ENCODE data around the gene CPA4. TPM values are rescaled to one million over a fixed set of nuclear protein-coding genes. Genes with fewer than 3 reads are reported as not detected.

The CPA4 gene
- total RNA-seq, 3 donors from 2014 or later (not counting 1 experiment from before 2014, with no cell fraction given), result not detected

GRCh38 chr7:130345136-130345535, 52.2 kb downstream of the CPA4 start:
- Histone ChIP-seq H3K4me3 (ENCODE audit: low read length) (no peak overlapping the region), H3K27me3 (ENCODE audit: control insufficient read depth, insufficient read depth, low read length) (no peaks in the 10 kb centered on the region), H3K27ac (ENCODE audit: low read length) (no peak overlapping the region), H3K4me1 (ENCODE audit: control insufficient read depth, insufficient read depth, low read length) (no peaks in the 10 kb centered on the region), H3K36me3 (ENCODE audit: control insufficient read depth, insufficient read depth, low read length) (no peaks in the 10 kb centered on the region), H3K9me3 (ENCODE audit: control insufficient read depth, insufficient read depth, low read length) (no peaks in the 10 kb centered on the region)
- DNase-seq (no peak), ATAC-seq (no peak)
- intact Hi-C loops (cut with micrococcal nuclease), result no loop called here
- Mint-ChIP-seq H3K9me3 (no peaks in the 10 kb centered on the region), H3K27ac (no peak overlapping the region), H3K36me3 (no peaks in the 10 kb centered on the region), H3K27me3 (ENCODE audit: low read depth in 2 of 2) (peaks cover 0 to 3% of the 10 kb centered on the region in 2 donors), H3K4me1 (no peaks in the 10 kb centered on the region), H3K4me3 (no peak overlapping the region)
- TF ChIP-seq CTCF (IDR thresholded peaks at IDR 0.05), result no peak
- WGBS (ENCODE audit: insufficient coverage), result 90% methylated on average over 8 of the region's 8 CpGs

GRCh38 chr7:130345725-130346124, 52.8 kb downstream of the CPA4 start:
- Mint-ChIP-seq H3K27me3 (ENCODE audit: low read depth in 2 of 2) (peaks cover 0 to 3% of the 10 kb centered on the region in 2 donors), H3K27ac (no peak overlapping the region), H3K4me3 (no peak overlapping the region), H3K36me3 (no peaks in the 10 kb centered on the region), H3K4me1 (no peaks in the 10 kb centered on the region), H3K9me3 (no peaks in the 10 kb centered on the region)
- Histone ChIP-seq H3K4me3 (ENCODE audit: low read length) (no peak overlapping the region), H3K27me3 (ENCODE audit: control insufficient read depth, insufficient read depth, low read length) (no peaks in the 10 kb centered on the region), H3K36me3 (ENCODE audit: control insufficient read depth, insufficient read depth, low read length) (no peaks in the 10 kb centered on the region), H3K4me1 (ENCODE audit: control insufficient read depth, insufficient read depth, low read length) (no peaks in the 10 kb centered on the region), H3K27ac (ENCODE audit: low read length) (no peak overlapping the region), H3K9me3 (ENCODE audit: control insufficient read depth, insufficient read depth, low read length) (no peaks in the 10 kb centered on the region)
- no peak for ATAC-seq
- no peak for TF ChIP-seq CTCF (IDR thresholded peaks at IDR 0.05)
- intact Hi-C loops (cut with micrococcal nuclease), result no loop called here
- 93% methylated on average over 5 of the region's 5 CpGs for WGBS (ENCODE audit: insufficient coverage)
- DNase-seq, result no peak

GRCh38 chr7:130346177-130346905, 53.4 kb downstream of the CPA4 start:
- H3K9me3 ChIP-seq (ENCODE audit: control insufficient read depth, insufficient read depth, low read length), result no peaks in the 10 kb centered on the region
- peaks cover 0 to 3% of the 10 kb centered on the region in 2 donors for H3K27me3 Mint-ChIP-seq (ENCODE audit: low read depth in 2 of 2)
- H3K27me3 ChIP-seq (ENCODE audit: control insufficient read depth, insufficient read depth, low read length), result no peaks in the 10 kb centered on the region
- no peaks in the 10 kb centered on the region for H3K4me1 ChIP-seq (ENCODE audit: control insufficient read depth, insufficient read depth, low read length)
- no peaks in the 10 kb centered on the region for H3K36me3 ChIP-seq (ENCODE audit: control insufficient read depth, insufficient read depth, low read length)
- H3K4me1 Mint-ChIP-seq, result no peaks in the 10 kb centered on the region
- H3K9me3 Mint-ChIP-seq, result no peaks in the 10 kb centered on the region
- H3K36me3 Mint-ChIP-seq, result no peaks in the 10 kb centered on the region
- H3K4me3 ChIP-seq (ENCODE audit: low read length), result no peak overlapping the region
- intact Hi-C loops (cut with micrococcal nuclease), result no loop called here
- TF ChIP-seq CTCF (IDR thresholded peaks at IDR 0.05), result no peak
- no peak overlapping the region for H3K27ac ChIP-seq (ENCODE audit: low read length)
- ATAC-seq (no peak), DNase-seq (no peak)
- H3K4me3 Mint-ChIP-seq, result no peak overlapping the region
- 86% methylated on average over 10 of the region's 10 CpGs for whole genome bisulfite sequencing (ENCODE audit: insufficient coverage)
- H3K27ac Mint-ChIP-seq, result no peak overlapping the region

DNA sequence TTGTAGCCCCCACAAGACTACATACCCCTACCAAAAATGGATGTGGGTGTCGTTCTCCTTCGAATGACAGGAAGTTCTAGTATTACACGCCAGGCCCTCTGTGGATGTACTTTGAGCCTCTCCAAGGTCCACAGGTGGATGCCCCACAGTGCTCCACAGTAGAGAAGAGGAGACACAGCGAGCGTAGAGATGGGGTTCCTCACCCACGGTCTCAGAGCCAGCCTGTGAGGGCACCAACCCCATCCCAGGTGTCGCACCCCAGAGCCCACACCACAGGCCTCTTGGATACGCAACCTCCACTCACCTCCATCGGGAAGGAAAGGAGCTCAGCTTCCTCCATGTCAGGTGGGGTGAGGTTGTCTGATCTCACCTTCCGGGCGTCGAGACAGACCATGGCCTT, 54.0 kb downstream of the CPA4 start:
- Histone ChIP-seq H3K4me1 (ENCODE audit: control insufficient read depth, insufficient read depth, low read length) (no peaks in the 10 kb centered on the region), H3K36me3 (ENCODE audit: control insufficient read depth, insufficient read depth, low read length) (no peaks in the 10 kb centered on the region), H3K27me3 (ENCODE audit: control insufficient read depth, insufficient read depth, low read length) (no peaks in the 10 kb centered on the region), H3K9me3 (ENCODE audit: control insufficient read depth, insufficient read depth, low read length) (no peaks in the 10 kb centered on the region), H3K27ac (ENCODE audit: low read length) (no peak overlapping the region), H3K4me3 (ENCODE audit: low read length) (no peak overlapping the region)
- no peaks in the 10 kb centered on the region for H3K9me3 Mint-ChIP-seq
- no peak overlapping the region for H3K27ac Mint-ChIP-seq
- DNase-seq (no peak), ATAC-seq (no peak)
- no peak overlapping the region for H3K4me3 Mint-ChIP-seq
- no peak for TF ChIP-seq CTCF (IDR thresholded peaks at IDR 0.05)
- H3K4me1 Mint-ChIP-seq, result no peaks in the 10 kb centered on the region
- intact Hi-C loops (cut with micrococcal nuclease), result no loop called here
- peaks cover 0 to 3% of the 10 kb centered on the region in 2 donors for H3K27me3 Mint-ChIP-seq (ENCODE audit: low read depth in 2 of 2)
- 83% methylated on average over 12 of the region's 12 CpGs for WGBS (ENCODE audit: insufficient coverage)
- no peaks in the 10 kb centered on the region for H3K36me3 Mint-ChIP-seq

All from natural killer cell (primary cell).